GM10248 (cell line): ENCODE results near the gene DOK5.

ENCODE experiments used
- CTCF ChIA-PET: fragments of 300-600 bp; sonication (Branson Sonifier 250); formaldehyde crosslinking; extraction: SDS; loops from one replicate; lab custom pipeline; 2021; ENCODE audit warnings: antibody characterized with exemption; lab: Yijun Ruan, JAX
- POLR2A ChIA-PET: fragments of 350-650 bp; sonication (Branson Sonifier 250); formaldehyde crosslinking; extraction: SDS; loops from one replicate; lab custom pipeline; 2020; ENCODE audit warnings: antibody characterized with exemption; lab: Yijun Ruan, JAX
- DNase-seq: peaks from one replicate; pipeline ENCODE4 v3.0.0; 2012; ENCODE audit errors: extremely low spot score
- CTCF ChIP-seq: IDR thresholded peaks from 2 replicates; pipeline ENCODE4 v1.5.1; 2012; ENCODE audit warnings: mild to moderate bottlenecking, low read depth; ENCODE audit errors: extremely low read depth, missing control alignments, control extremely low read depth

Gene DOK5

GRCh38 chr20:54688476-54688875 lies 213.1 kb downstream of the DOK5 start:
- no peak for TF ChIP-seq CTCF
- ChIA-PET CTCF (interaction anchor here (1.0 to 1.5 kb wide), 2 partner anchors 9 to 20 kb away, joined by 4 read pairs; no protein-coding TSS in a partner anchor), POLR2A (no interaction called here)
- DNase-seq, result no peak

GRCh38 chr20:54690323-54690722 lies 214.9 kb downstream of the DOK5 start:
- DNase-seq, result no peak
- TF ChIP-seq CTCF, result no peak
- ChIA-PET POLR2A (no interaction called here), CTCF (interaction anchor here (0.6 kb wide), 1 partner anchor 9 kb away, joined by 3 read pairs; no protein-coding TSS in a partner anchor)

- ChIA-PET CTCF (no interaction called here), POLR2A (no interaction called here)
- TF ChIP-seq CTCF, result no peak
- DNase-seq, result no peak
Observed at GRCh38 chr20:54691327-54691726, 215.9 kb downstream of the DOK5 start.

GRCh38 chr20:54692168-54692887 lies 216.9 kb downstream of the DOK5 start:
- ChIA-PET POLR2A (no interaction called here), CTCF (interaction anchor here (1.1 kb wide), 1 partner anchor 12 kb away, joined by 7 read pairs; no protein-coding TSS in a partner anchor)
- TF ChIP-seq CTCF, result no peak
- DNase-seq, result no peak

GRCh38 chr20:54694516-54694915 lies 219.1 kb downstream of the DOK5 start:
- POLR2A ChIA-PET, result no interaction called here
- no peak for TF ChIP-seq CTCF
- CTCF ChIA-PET, result no interaction called here
- DNase-seq, result no peak

GRCh38 chr20:54698373-54698772 lies 223.0 kb downstream of the DOK5 start:
- DNase-seq, result no peak
- no peak for TF ChIP-seq CTCF
- POLR2A ChIA-PET, result no interaction called here
- CTCF ChIA-PET, result interaction anchor here (1.1 to 1.2 kb wide), 2 partner anchors 15 to 17 kb away, joined by 3 read pairs; no protein-coding TSS in a partner anchor
